Activated naive CD8-positive, alpha-beta T cell treated with anti-CD3 and anti-CD28 coated beads, Interleukin-2, amount 50 U/mL, for 16 hours (primary cell): ENCODE results near the gene KIF21B.
"Not testable (repeated sequence)": the region's sequence is repeated elsewhere in the genome, so short reads cannot be mapped to it uniquely, and the experiment has no call there.

Experiments used
- DNase-seq: peaks from one replicate; pipeline ENCODE4 v3.0.0-alpha.2; 2020; ENCODE audit warnings: low read depth, low spot score

Gene KIF21B

DNA sequence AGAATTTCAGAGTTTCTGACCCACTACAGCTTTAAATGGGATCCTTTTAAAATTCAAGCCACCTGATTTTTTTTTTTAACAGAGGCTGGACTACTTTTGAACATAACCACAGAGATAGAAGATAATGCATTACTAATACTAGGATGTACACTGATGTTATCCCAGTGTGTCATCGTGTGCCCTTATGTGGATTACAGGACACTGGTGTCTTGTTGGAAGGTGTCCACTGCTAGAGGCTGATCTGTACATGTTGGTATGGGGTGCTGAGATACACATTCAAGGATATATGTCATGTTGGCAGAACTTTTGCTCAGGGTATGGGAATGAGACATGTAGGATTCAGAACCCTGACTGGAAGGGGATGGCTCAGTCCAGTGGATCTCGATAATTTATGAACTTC lies 72.5 kb downstream of the KIF21B start:
- no peak for DNase-seq

DNA sequence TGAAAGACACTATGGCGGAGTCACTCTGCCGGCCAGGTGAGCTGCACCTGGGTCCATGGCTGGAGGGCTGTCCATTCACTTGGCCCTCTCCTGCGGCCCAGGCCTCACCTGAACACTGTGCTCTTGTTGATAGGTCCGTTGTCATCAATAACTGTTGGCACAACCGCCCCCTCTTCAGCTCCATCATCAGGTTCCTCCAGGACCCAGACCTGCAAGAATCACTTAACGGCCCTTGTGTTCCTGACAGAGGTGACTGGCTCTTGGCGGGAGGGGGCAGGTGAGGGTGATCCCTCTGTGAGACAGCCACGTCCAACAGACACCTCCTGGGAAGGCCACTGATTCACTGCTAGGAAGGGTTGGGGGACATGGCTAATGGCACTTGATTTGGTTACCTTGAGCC lies 73.9 kb downstream of the KIF21B start:
- DNase-seq, result no peak

DNA sequence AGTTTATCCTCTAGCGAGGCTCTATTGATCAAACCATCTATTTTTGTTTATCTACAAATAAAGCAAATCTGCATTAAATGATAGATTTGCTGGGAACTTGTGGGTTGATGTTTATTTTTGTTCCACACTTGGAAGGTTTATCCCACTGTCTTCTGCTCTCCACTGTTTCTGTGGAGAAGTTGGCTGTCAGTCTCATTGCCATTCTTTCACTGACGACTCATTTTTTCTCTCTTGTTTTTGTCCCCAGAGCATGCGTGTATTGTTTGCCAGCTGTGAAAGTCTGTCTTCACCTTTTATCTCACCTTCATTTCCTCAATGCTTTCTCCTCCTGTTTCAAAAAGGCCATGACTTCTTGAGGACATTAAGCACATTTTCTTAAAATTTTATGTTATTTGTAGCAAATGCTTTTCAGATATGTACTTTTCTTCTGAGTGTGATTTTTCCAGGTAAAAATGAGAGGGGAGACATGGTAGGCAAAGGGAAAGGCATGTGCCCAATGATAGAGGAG lies 76.4 kb downstream of the KIF21B start:
- no peak for DNase-seq

DNA sequence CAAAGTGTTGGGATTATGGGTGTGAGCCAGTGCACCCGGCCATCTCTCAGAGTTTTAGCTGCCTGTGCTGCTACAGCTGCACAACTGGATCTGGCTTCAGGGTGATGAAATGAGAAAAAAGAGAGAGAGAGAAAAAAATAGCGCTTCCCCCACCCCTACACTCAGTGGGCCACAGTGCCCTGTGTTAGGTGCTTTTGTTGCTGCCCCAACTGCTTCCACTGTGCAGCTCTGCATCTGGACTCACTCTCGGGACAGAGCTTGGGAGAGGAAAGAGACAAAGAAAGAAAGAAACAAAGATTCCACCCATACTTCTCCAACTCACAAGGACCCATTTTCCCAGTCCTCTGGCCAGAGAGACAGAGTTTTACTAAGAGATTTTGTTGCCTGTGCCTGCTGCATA lies 78.4 kb downstream of the KIF21B start:
- DNase-seq, result no peak

DNA sequence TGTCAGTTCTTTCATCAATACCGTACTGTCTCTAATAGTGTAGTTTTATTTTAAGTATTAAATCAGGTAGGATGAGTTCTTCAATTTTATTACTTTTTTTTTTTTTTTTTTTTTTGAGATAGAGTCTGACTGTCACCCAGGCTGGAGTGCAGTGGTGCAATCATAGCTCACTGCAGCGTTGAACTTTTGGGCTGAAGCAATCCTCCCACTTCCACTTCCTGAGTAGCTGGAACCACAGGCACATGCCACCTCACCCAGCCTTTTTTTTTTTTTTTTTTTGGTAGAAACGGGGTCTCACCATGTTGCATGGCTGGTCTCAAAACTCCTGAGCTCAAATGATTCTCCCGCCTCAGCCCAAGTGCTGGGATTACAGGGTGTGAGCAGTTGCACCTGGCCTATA lies 84.6 kb downstream of the KIF21B start:
- no peak for DNase-seq

DNA sequence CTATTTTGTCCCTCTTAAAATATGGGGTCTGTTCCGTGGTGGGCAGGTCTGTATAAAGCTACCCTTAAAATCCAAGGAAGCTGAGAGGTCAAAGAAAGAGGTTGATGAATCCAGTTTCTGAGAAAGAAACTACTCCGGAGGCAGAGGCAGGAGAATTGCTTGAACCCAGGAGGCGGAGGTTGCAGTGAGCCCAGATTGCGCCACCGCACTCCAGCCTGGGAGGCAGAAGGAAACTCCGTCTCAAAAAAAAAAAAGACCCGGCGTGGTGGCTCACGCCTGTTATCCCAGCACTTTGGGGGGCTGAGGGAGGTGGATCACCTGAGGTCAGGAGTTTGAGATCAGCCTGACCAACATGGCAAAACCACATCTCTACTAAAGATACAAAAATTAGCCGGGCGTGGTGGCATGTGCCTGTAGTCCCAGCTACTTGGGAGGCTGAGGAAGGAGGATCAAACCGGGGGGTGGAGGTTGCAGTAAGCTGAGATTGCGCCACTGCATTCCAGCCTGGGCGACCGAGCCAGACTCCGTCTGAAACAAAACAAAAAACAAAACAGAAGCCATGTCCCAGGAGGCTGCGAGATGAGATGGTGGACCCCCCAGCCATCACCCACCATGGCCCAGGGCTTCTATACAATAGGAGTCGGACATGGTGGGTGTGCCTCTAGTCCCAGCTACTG lies 88.1 kb downstream of the KIF21B start:
- not testable (repeated sequence) for DNase-seq

DNA sequence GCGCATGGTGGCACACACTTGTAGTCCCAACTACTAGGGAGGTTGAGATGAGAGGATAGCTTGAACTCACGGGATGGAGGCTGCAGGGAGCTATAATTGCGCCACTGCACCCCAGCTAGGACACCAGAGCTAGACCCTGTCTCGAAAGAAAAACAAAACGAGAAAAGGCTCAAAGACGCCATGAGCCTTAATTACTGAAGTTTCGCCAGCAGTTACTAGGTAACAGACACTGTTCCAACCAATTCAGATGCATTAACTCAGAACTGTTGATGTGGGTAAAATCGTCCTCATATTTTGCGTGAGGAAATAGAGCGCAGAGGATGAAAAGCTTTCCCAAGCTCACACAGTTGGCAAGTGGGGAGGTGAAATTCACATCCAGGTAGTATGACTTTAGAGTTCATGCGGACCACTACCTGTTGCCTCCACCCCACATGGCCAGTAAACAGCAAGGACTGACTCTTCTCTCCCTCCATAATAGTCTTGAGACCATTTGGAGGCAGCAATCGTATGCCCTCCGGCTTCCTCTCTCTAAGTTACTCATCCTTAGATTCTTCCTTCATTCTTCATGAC lies 88.8 kb downstream of the KIF21B start:
- DNase-seq, result no peak

DNA sequence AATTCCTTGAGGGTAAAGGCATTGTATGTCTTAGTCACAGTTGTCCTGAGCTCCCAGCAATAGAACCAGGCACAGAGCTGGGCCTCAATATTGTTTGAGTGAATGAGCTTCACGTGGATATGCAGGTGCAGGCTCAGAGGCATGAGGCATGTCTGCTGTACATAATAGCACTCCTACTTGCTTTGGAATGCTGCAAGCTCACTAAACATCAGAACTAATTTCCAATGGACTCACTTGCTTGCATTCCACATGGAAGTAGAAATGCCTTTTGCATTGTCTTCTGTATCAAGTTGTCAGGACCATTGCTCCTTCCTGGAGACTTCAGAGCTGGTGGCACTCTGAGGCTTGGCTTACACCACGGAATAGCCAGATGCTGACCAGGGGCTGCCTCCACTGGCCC lies 91.7 kb downstream of the KIF21B start:
- no peak for DNase-seq

DNA sequence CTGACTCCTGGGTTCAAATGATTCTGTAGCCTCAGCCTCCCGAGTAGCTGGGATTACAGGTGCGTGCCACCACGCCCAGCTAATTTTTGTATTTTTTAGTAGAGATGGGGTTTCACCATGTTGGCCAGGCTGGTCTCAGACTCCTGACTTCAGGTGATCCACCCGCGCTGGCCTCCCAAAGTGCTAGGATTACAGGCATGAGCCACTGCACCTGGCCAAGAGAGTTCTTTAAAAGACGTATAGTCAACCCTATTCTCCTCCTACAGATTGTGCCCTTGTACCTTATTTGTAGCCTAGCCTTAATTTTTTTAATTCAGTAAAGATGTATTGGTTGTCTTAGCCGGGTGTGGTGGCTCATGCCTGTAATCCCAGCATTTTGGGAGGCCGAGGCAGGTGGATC lies 93.2 kb downstream of the KIF21B start:
- DNase-seq, result not testable (repeated sequence)

DNA sequence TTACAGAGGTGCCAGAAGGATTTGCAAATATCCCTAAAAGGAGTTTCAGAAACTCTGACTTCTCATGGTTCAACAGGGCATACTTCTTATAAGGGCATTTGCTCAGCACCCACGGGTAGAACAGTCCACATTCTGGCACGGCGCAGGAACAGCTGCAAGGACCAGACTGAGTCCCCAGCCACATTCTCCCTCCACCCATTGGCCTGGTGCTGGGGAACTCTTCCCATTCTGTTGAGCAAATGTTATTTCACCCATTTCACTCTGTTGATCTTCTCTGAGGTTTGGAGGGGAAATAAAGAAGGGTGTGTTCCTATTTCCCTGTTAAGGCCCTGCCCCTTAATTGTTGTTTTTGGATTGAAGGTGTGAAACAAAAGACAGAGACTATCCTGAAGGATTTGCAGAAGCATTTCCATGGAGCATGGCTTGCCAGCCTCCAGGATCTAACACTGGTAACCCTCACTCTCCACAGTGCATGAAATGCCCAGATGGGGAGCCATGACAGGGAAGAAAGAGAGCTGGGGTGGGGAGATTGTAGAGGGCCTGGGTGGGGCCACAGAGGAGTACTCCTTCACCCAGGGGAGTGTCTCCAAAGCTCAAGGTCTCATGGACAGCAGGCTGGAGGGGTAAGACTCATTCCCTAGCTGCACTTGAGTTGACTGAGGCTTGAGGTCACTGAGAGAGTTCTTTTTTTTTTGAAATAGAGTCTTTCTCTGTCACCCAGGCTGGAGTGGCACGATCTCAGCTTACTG lies 93.8 kb downstream of the KIF21B start:
- no peak for DNase-seq

DNA sequence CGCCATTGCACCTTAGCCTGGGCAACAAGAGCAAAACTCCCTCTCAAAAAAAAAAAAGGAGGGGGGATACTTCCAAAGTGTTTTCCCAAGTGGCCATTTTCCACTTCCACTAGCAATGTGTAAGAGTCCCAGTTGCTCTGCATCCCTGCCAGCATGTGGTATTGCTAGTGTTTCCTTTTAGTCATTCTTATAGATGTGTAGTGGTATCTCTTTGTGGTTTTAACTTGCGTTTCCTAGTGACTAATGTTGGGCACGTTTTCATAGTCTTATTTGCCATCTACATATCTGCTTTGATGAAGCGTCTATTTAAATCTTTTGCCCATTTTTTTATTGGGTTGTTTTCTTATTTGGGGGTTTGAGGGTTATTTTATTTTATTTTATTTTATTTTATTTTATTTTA lies 97.7 kb downstream of the KIF21B start:
- no peak for DNase-seq

DNA sequence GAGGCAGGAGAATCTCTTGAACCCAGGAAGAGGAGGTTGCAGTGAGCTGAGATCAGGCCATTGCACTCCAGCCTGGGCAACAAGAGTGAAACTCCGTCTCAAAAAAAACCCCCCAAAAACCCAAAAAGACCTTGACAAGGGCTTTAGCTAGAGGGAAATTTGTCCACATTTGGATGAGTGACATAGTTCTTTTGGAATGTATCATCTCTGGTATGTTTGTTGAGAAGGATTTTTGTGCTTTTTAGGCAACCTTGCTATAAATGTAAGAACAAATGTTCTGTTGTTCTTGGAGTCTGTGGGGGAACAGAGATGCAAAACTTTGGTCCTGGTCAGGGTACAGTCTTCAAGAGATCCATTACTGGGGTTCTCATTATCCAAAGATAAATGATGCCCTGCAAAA lies 99.9 kb downstream of the KIF21B start:
- DNase-seq, result no peak

DNA sequence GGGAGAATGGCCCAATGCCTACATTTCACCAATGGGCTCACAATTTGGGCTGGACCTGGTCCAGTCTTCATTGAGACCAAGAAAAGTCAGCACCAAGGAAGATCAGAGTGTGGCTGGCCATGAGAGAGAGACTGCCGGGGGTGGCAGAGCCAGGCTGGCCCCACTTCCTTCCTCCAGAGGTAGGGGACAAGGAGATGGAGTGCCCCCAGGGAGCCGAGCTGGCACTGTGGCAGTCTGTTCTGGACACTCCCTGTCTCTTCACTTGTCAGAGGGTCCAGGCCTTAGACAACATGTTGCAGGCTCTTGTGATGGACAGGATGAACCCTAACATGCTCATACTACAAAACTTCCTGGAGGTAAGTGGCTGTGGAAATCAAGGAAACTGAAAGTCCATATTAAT lies 101.1 kb downstream of the KIF21B start:
- DNase-seq, result no peak

DNA sequence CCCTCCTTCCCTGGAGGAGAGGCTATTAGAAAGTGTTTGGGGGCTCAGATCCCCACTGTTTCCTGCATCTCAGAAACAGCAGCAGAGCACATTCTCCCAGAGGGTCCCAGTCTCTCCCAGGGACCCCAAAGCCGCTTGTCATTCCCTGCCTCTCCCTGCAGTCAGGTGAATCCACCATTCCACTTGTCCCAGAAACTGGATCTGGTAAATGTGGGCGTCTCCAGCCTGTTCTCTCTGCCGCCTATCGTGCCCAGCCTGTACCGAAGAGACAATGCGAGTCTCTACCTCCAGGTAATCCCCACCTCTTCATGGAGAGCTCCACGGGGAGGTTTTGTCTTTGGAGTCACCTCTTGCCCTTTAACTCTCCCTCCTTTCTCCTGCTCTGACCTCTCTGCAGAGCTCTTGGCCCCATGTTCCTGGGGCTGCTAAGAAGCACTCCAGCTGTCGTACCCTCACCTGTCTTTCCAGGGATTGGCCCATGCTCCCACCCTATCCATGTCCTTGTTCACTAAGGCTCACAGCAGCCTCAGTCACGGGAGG lies 101.9 kb downstream of the KIF21B start:
- no peak for DNase-seq
